ENCODE results near the gene PTPRR.
A peak's percentile ranks its signal among the peaks of the same experiment; 100 is the strongest.
"Not testable (repeated sequence)": the region's sequence is repeated elsewhere in the genome, so short reads cannot be mapped to it uniquely, and the experiment has no call there.

PTPRR gene

GRCh38 chr12:70739756-70740155 is 180.8 kb downstream of the PTPRR start:
- DNase-seq: no peak

- no peak for DNase-seq
These were observed 184.0 kb downstream of the PTPRR start for GRCh38 chr12:70736351-70737133.

GRCh38 chr12:70735197-70735596 is 185.3 kb downstream of the PTPRR start:
- DNase-seq: not testable (repeated sequence)

- DNase-seq: peak; percentile 57
These were observed 187.2 kb downstream of the PTPRR start for GRCh38 chr12:70733385-70733784.

- DNase-seq: peak; percentile 47
These were observed 188.3 kb downstream of the PTPRR start for GRCh38 chr12:70732287-70732686.

GRCh38 chr12:70730675-70731180 is 189.8 kb downstream of the PTPRR start:
- no peak for DNase-seq

- DNase-seq: no peak
These were observed 196.1 kb downstream of the PTPRR start for GRCh38 chr12:70724444-70724843.

GRCh38 chr12:70722584-70723343 is 197.8 kb downstream of the PTPRR start:
- no peak for DNase-seq

- DNase-seq: no peak
These were observed 198.7 kb downstream of the PTPRR start for GRCh38 chr12:70721656-70722357.

- DNase-seq: no peak
These were observed 199.3 kb downstream of the PTPRR start for GRCh38 chr12:70721216-70721615.

GRCh38 chr12:70719672-70720420 is 200.7 kb downstream of the PTPRR start:
- peak; percentile 23 for DNase-seq

GRCh38 chr12:70719071-70719470 is 201.5 kb downstream of the PTPRR start:
- no peak for DNase-seq

GRCh38 chr12:70711831-70712230 is 208.7 kb downstream of the PTPRR start:
- DNase-seq: no peak

GRCh38 chr12:70709022-70709421 is 211.5 kb downstream of the PTPRR start:
- DNase-seq: no peak

- DNase-seq: no peak
These were observed 213.9 kb downstream of the PTPRR start for GRCh38 chr12:70706611-70707010.

GRCh38 chr12:70698345-70698744 is 222.2 kb downstream of the PTPRR start:
- DNase-seq: no peak

GRCh38 chr12:70695361-70696023 is 225.0 kb downstream of the PTPRR start:
- DNase-seq: no peak

GRCh38 chr12:70692681-70693288 is 227.8 kb downstream of the PTPRR start:
- no peak for DNase-seq

- DNase-seq: no peak
These were observed 229.4 kb downstream of the PTPRR start for GRCh38 chr12:70691018-70691672.

- no peak for DNase-seq
These were observed 233.6 kb downstream of the PTPRR start for GRCh38 chr12:70686907-70687306.

GRCh38 chr12:70686299-70686698 is 234.2 kb downstream of the PTPRR start:
- DNase-seq: no peak

Data from NCI-H2171 treated with DMSO at 0.1 percent for 48 hours (cell line).